IPS-18a (cell line): Measurements from ENCODE around the gene MRGPRE.

Source experiments
- H3K27ac ChIP-seq: one replicate; pipeline ENCODE4 v1.5.1; 2013; ENCODE audit warnings: low read length
- H3K27me3 ChIP-seq: one replicate; pipeline ENCODE4 v1.6.1; 2013; ENCODE audit warnings: mild to moderate bottlenecking, low read length; ENCODE audit not compliant: control insufficient read depth, insufficient read depth
- H3K36me3 ChIP-seq: one replicate; pipeline ENCODE4 v1.6.1; 2013; ENCODE audit warnings: low read depth, low read length; ENCODE audit not compliant: control insufficient read depth
- H3K4me1 ChIP-seq: one replicate; pipeline ENCODE4 v1.6.1; 2013; ENCODE audit warnings: low read depth, low read length; ENCODE audit not compliant: control insufficient read depth
- H3K4me3 ChIP-seq: one replicate; pipeline ENCODE4 v1.5.1; 2013; ENCODE audit warnings: low read length
- H3K9ac ChIP-seq: one replicate; pipeline ENCODE4 v1.6.1; 2013; ENCODE audit warnings: mild to moderate bottlenecking, low read length, moderate library complexity
- H3K9me3 ChIP-seq: one replicate; pipeline ENCODE4 v1.6.1; 2013; ENCODE audit warnings: low read depth, low read length; ENCODE audit not compliant: control insufficient read depth

Gene MRGPRE

GRCh38 chr11:3197878-3198528 is 34.2 kb downstream of the MRGPRE start:
- H3K36me3 ChIP-seq = no peaks in the 10 kb centered on the region
- H3K27me3 ChIP-seq = peaks cover 21% of the 10 kb centered on the region
- H3K9me3 ChIP-seq = no peaks in the 10 kb centered on the region
- H3K27ac ChIP-seq = no peak overlapping the region
- no peak overlapping the region for H3K9ac ChIP-seq
- no peak overlapping the region for H3K4me3 ChIP-seq
- H3K4me1 ChIP-seq = no peaks in the 10 kb centered on the region

GRCh38 chr11:3197044-3197695 is 35.0 kb downstream of the MRGPRE start:
- Histone ChIP-seq H3K36me3 (no peaks in the 10 kb centered on the region), H3K4me3 (no peak overlapping the region), H3K9me3 (no peaks in the 10 kb centered on the region), H3K4me1 (no peaks in the 10 kb centered on the region), H3K9ac (no peak overlapping the region), H3K27me3 (peaks cover 13% of the 10 kb centered on the region), H3K27ac (no peak overlapping the region)

- H3K27ac ChIP-seq = no peak overlapping the region
- H3K4me3 ChIP-seq = no peak overlapping the region
- no peaks in the 10 kb centered on the region for H3K36me3 ChIP-seq
- no peaks in the 10 kb centered on the region for H3K4me1 ChIP-seq
- H3K27me3 ChIP-seq = peaks cover 5% of the 10 kb centered on the region
- no peak overlapping the region for H3K9ac ChIP-seq
- H3K9me3 ChIP-seq = no peaks in the 10 kb centered on the region
Measured at GRCh38 chr11:3196161-3197043, 35.8 kb downstream of the MRGPRE start.

- Histone ChIP-seq H3K4me1 (peaks cover 5% of the 10 kb centered on the region), H3K9ac (no peak overlapping the region), H3K27me3 (no peaks in the 10 kb centered on the region), H3K4me3 (no peak overlapping the region), H3K9me3 (no peaks in the 10 kb centered on the region), H3K36me3 (no peaks in the 10 kb centered on the region), H3K27ac (no peak overlapping the region)
Measured at GRCh38 chr11:3195251-3196160, 36.7 kb downstream of the MRGPRE start.

- Histone ChIP-seq H3K27ac (no peak overlapping the region), H3K36me3 (no peaks in the 10 kb centered on the region), H3K4me3 (no peak overlapping the region), H3K9ac (no peak overlapping the region), H3K27me3 (no peaks in the 10 kb centered on the region), H3K4me1 (peaks cover 13% of the 10 kb centered on the region), H3K9me3 (no peaks in the 10 kb centered on the region)
Measured at GRCh38 chr11:3194016-3194816, 38.0 kb downstream of the MRGPRE start.

- Histone ChIP-seq H3K4me1 (peaks cover 18% of the 10 kb centered on the region), H3K4me3 (no peak overlapping the region), H3K36me3 (no peaks in the 10 kb centered on the region), H3K9ac (no peak overlapping the region), H3K27me3 (no peaks in the 10 kb centered on the region), H3K27ac (no peak overlapping the region), H3K9me3 (no peaks in the 10 kb centered on the region)
Measured at GRCh38 chr11:3193373-3194015, 38.7 kb downstream of the MRGPRE start.

- Histone ChIP-seq H3K4me1 (peaks cover 20% of the 10 kb centered on the region), H3K27me3 (no peaks in the 10 kb centered on the region), H3K9me3 (no peaks in the 10 kb centered on the region), H3K36me3 (no peaks in the 10 kb centered on the region), H3K9ac (no peak overlapping the region), H3K27ac (no peak overlapping the region), H3K4me3 (no peak overlapping the region)
Measured at GRCh38 chr11:3192511-3193372, 39.5 kb downstream of the MRGPRE start.

- Histone ChIP-seq H3K9ac (no peak overlapping the region), H3K36me3 (no peaks in the 10 kb centered on the region), H3K4me1 (peaks cover 20% of the 10 kb centered on the region), H3K4me3 (no peak overlapping the region), H3K9me3 (no peaks in the 10 kb centered on the region), H3K27ac (no peak overlapping the region), H3K27me3 (no peaks in the 10 kb centered on the region)
Measured at GRCh38 chr11:3191586-3192324, 40.5 kb downstream of the MRGPRE start.

- Histone ChIP-seq H3K9me3 (no peaks in the 10 kb centered on the region), H3K27ac (no peak overlapping the region), H3K9ac (no peak overlapping the region), H3K36me3 (no peaks in the 10 kb centered on the region), H3K4me1 (peaks cover 20% of the 10 kb centered on the region), H3K4me3 (no peak overlapping the region), H3K27me3 (no peaks in the 10 kb centered on the region)
Measured at GRCh38 chr11:3190600-3190999, 41.6 kb downstream of the MRGPRE start.
